SK-N-MC (cell line): Measurements from ENCODE around the gene PAX1.

Source experiments
- EZH2 ChIP-seq: fragments of 200-600 bp; sonication (generic); IDR thresholded peaks from one replicate; pipeline ENCODE4 v1.6.1; 2017; ENCODE audit warnings: antibody characterized with exemption
- FOXP2 ChIP-seq: optimal IDR thresholded peaks from 2 replicates; pipeline ENCODE3; 2011; ENCODE audit warnings: mild to moderate bottlenecking, moderate library complexity; ENCODE audit not compliant: insufficient read depth; ENCODE audit errors: extremely low read length, control extremely low read depth
- POLR2AphosphoS5 ChIP-seq: IDR thresholded peaks from 2 replicates; pipeline ENCODE4 v1.6.1; 2012; ENCODE audit warnings: mild to moderate bottlenecking, low read depth, low read length, borderline replicate concordance

DNA sequence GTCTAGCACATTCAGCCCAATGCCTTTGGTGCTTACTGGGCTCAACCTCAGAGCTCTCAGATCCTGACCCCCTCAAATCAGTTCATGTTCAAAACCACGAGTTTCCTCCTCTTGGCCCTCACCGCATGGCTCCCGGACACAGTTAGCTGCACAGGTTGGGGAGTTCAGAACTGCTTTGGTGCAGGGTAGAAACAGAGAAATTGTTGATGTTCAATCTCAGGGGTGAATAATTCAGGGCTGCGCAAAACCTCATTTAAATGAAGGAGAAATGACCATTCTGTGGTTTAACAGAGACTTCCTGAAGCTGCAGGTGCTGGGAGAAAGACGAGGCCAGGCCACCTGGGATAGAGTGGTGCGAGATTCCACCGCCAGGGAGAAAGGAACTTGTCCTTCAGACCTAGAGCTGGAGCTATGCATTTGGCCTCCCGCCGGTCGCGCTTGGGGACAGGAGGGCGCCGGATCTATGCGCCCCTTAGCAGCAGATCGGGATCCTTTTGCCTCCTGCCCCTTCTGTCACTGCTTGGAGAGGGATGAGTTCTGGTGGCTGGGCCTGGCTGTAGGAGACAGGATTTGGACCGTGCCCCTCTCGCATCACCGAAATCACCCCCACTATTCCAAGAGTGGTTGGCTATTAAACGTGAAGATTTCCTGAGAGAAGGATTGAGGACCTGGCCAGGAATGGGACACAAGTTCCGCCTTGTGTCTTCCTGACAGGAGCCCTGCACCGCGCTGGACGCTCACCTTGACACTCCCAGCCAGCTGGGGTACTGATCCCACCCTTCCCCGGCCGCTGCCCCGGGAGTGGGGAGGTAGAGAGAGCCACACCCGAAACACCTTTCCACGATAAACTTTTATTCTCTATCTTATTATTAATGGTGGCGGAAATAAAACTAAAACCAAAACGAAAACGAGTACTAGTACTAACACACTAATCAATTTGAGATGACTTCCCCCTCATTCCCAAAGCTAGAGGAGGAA lies 767 bp upstream of the PAX1 start:
- TF ChIP-seq POLR2AphosphoS5 (no peak), EZH2 (no peak), FOXP2 (no peak)
